Mesenchymal stem cell (in vitro differentiated cells and primary cell): ENCODE measurements around the gene OCIAD2.
"Not testable (repeated sequence)": the region's sequence is repeated elsewhere in the genome, so short reads cannot be mapped to it uniquely, and the experiment has no call there.

Source experiments
- DNase-seq: peaks from one replicate; pipeline ENCODE4 v3.0.0-alpha.2; 2013
- H2AFZ ChIP-seq: one replicate; pipeline ENCODE4 v1.6.1; 2013; ENCODE audit warnings: low read depth, mild to moderate bottlenecking, control low read depth, inconsistent platforms, low read length, moderate library complexity
- H2AK5ac ChIP-seq: 2 replicates; pipeline ENCODE4 v1.6.1; 2013; ENCODE audit warnings: low read length, moderate library complexity, mild to moderate bottlenecking, inconsistent platforms; ENCODE audit not compliant: severe bottlenecking
- H2BK120ac ChIP-seq: one replicate; pipeline ENCODE4 v1.6.1; 2013; ENCODE audit warnings: low read depth, mild to moderate bottlenecking, inconsistent platforms, low read length, moderate library complexity
- H2BK12ac ChIP-seq, 2 experiments: one replicate each; pipeline ENCODE4 v1.6.1; 2013; ENCODE audit warnings: inconsistent platforms in 2 of 2, low read length in 2 of 2, mild to moderate bottlenecking in 2 of 2, moderate library complexity in 2 of 2, control low read depth in 1 of 2
- H2BK15ac ChIP-seq: one replicate; pipeline ENCODE4 v1.6.1; 2013; ENCODE audit warnings: mild to moderate bottlenecking, low read depth, inconsistent platforms; ENCODE audit not compliant: poor library complexity, severe bottlenecking
- H2BK5ac ChIP-seq: 2 replicates; pipeline ENCODE4 v1.6.1; 2013; ENCODE audit warnings: low read depth, mild to moderate bottlenecking, low read length, control low read depth, inconsistent platforms; ENCODE audit not compliant: poor library complexity, severe bottlenecking
- H3K14ac ChIP-seq, 2 experiments: one replicate each; pipeline ENCODE4 v1.6.1; 2013; ENCODE audit warnings: inconsistent platforms in 2 of 2, low read length in 2 of 2, control low read depth in 1 of 2, mild to moderate bottlenecking in 1 of 2, moderate library complexity in 1 of 2
- H3K18ac ChIP-seq, 2 experiments: one replicate each; pipeline ENCODE4 v1.6.1; 2013; ENCODE audit warnings: inconsistent platforms in 2 of 2, low read length in 2 of 2, control low read depth in 1 of 2, low read depth in 1 of 2, mild to moderate bottlenecking in 1 of 2
- H3K23ac ChIP-seq, 2 experiments: one replicate each; pipeline ENCODE4 v1.6.1; 2013; ENCODE audit warnings: inconsistent platforms in 2 of 2, low read length in 2 of 2, mild to moderate bottlenecking in 2 of 2, moderate library complexity in 2 of 2, control low read depth in 1 of 2
- H3K27ac ChIP-seq: 2 replicates; pipeline ENCODE4 v1.5.1; 2013; ENCODE audit warnings: mild to moderate bottlenecking, moderate library complexity, low read length, control low read depth, inconsistent platforms; ENCODE audit not compliant: poor library complexity, severe bottlenecking
- H3K27me3 ChIP-seq, 2 experiments: 2 replicates each; pipeline versions ENCODE4 v1.6.1 to v1.7.0; 2013; ENCODE audit warnings: low read length in 2 of 2, mild to moderate bottlenecking in 2 of 2, moderate library complexity in 2 of 2, control low read depth in 1 of 2, inconsistent platforms in 1 of 2; ENCODE audit not compliant: control insufficient read depth in 1 of 2, insufficient read depth in 1 of 2
- H3K36me3 ChIP-seq, 2 experiments: 2 replicates each; pipeline versions ENCODE4 v1.6.1 to v1.7.0; 2013; ENCODE audit warnings: low read length in 2 of 2, control low read depth in 1 of 2, inconsistent platforms in 1 of 2, low read depth in 1 of 2, mild to moderate bottlenecking in 1 of 2; ENCODE audit not compliant: insufficient read depth in 2 of 2, control insufficient read depth in 1 of 2
- H3K4ac ChIP-seq, 2 experiments: one replicate each; pipeline ENCODE4 v1.6.1; 2013; ENCODE audit warnings: inconsistent platforms in 2 of 2, low read length in 2 of 2, mild to moderate bottlenecking in 2 of 2, moderate library complexity in 2 of 2, control low read depth in 1 of 2, low read depth in 1 of 2
- H3K4me1 ChIP-seq: 2 replicates; pipeline ENCODE4 v1.6.1; 2013; ENCODE audit warnings: low read depth, low read length, control low read depth; ENCODE audit not compliant: control insufficient read depth, insufficient read depth
- H3K4me2 ChIP-seq: 2 replicates; pipeline ENCODE4 v1.6.1; 2013; ENCODE audit warnings: low read length, mild to moderate bottlenecking, inconsistent platforms; ENCODE audit not compliant: poor library complexity, severe bottlenecking
- H3K4me3 ChIP-seq, 2 experiments: 2 replicates each; pipeline versions ENCODE4 v1.5.1 to v1.7.0; 2013; ENCODE audit warnings: low read length in 2 of 2, mild to moderate bottlenecking in 2 of 2, control low read depth in 1 of 2, low read depth in 1 of 2; ENCODE audit not compliant: insufficient read depth in 1 of 2
- H3K79me1 ChIP-seq: replicated peaks from 2 replicates; pipeline ENCODE4 v1.6.1; 2013; ENCODE audit warnings: mild to moderate bottlenecking, control low read depth, low read length, inconsistent platforms; ENCODE audit not compliant: poor library complexity, severe bottlenecking
- H3K9ac ChIP-seq: 2 replicates; pipeline ENCODE4 v1.7.0; 2013; ENCODE audit warnings: mild to moderate bottlenecking, low read length, moderate library complexity
- H3K9me3 ChIP-seq: 2 replicates; pipeline ENCODE4 v1.7.0; 2013; ENCODE audit warnings: mild to moderate bottlenecking, low read length; ENCODE audit not compliant: control insufficient read depth
- H4K8ac ChIP-seq: one replicate; pipeline ENCODE4 v1.6.1; 2013; ENCODE audit warnings: inconsistent platforms, mild to moderate bottlenecking, low read length, moderate library complexity
- H4K91ac ChIP-seq: one replicate; pipeline ENCODE4 v1.6.1; 2013; ENCODE audit warnings: mild to moderate bottlenecking, low read length, inconsistent platforms
- WGBS: methylation state at CpG from one replicate; pipeline ENCODE4 v1.1.7; 2013; ENCODE audit warnings: mixed read lengths; 5-methylcytosine and 5-hydroxymethylcytosine counted together

The OCIAD2 gene

DNA sequence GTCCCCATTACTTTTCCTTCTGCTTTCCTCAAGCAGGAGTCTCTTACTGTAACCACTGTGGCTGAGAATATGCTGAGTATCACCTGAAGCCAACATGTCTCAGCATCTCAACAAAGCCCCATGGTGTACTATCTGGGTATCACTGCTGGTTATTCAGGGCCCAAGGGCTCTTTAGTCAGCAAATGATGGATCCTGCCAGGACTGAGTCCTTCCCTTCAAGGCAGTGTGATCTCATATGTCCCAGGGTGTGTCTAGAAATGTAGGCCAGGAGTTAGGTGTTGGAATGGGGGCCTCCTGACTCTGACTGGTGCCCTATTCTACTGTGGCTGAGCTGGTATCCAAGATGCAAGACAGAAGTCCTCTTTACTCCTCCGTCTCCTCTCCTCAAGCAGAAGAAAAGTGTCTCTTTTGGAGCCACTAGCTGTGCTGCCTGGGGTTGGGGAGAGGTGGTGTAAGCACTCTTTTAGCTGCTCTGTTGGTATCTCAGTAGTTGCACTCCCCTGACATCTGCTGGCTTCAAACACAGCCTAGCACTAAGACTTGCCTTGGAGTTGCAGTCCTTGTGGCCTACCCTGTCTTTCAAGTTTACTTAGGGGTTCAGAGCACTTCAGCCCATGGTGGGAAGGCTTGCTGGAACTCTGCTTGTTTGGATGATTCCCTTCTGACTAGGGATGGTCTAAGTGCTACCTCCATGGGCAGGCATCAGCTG lies 28.6 kb downstream of the OCIAD2 start:
- H3K4me2 ChIP-seq = no peak overlapping the region
- H3K4ac ChIP-seq = no peak overlapping the region
- no peak overlapping the region for H2BK5ac ChIP-seq
- no peak overlapping the region for H2AFZ ChIP-seq
- no peak overlapping the region for H2BK120ac ChIP-seq
- no peak for DNase-seq
- no peak overlapping the region for H3K9ac ChIP-seq
- no peak overlapping the region for H3K27ac ChIP-seq
- no peak overlapping the region for H4K91ac ChIP-seq
- no CpG with 5 or more reads among the region's 1 CpG for WGBS
- no peak overlapping the region for H2AK5ac ChIP-seq
- H3K14ac ChIP-seq = no peak overlapping the region
- no peaks in the 10 kb centered on the region for H3K4me1 ChIP-seq
- H3K9me3 ChIP-seq = no peaks in the 10 kb centered on the region
- H3K23ac ChIP-seq = no peak overlapping the region
- H2BK12ac ChIP-seq = no peak overlapping the region
- no peaks in the 10 kb centered on the region for H3K79me1 ChIP-seq
- H3K18ac ChIP-seq = no peak overlapping the region
- H3K27me3 ChIP-seq = no peaks in the 10 kb centered on the region
- no peaks in the 10 kb centered on the region for H3K36me3 ChIP-seq
- no peak overlapping the region for H3K4me3 ChIP-seq
- H2BK15ac ChIP-seq = no peak overlapping the region
- no peak overlapping the region for H4K8ac ChIP-seq

GRCh38 chr4:48864696-48865095 lies 41.9 kb downstream of the OCIAD2 start:
- H2BK12ac ChIP-seq, H3K27ac ChIP-seq, H3K27me3 ChIP-seq, H4K91ac ChIP-seq, H3K4ac ChIP-seq, H2AFZ ChIP-seq, DNase-seq, H3K4me2 ChIP-seq, H3K79me1 ChIP-seq, H3K9ac ChIP-seq, H2AK5ac ChIP-seq, H3K9me3 ChIP-seq, H3K18ac ChIP-seq, H3K4me3 ChIP-seq, H2BK120ac ChIP-seq, H2BK5ac ChIP-seq, H3K23ac ChIP-seq, H2BK15ac ChIP-seq, H3K4me1 ChIP-seq, H4K8ac ChIP-seq, H3K14ac ChIP-seq: not testable (repeated sequence)
- 100% methylated on average over 2 of the region's 4 CpGs for WGBS
- H3K36me3 ChIP-seq = peaks cover 3 to 21% of the 10 kb centered on the region in 2 experiments

DNA sequence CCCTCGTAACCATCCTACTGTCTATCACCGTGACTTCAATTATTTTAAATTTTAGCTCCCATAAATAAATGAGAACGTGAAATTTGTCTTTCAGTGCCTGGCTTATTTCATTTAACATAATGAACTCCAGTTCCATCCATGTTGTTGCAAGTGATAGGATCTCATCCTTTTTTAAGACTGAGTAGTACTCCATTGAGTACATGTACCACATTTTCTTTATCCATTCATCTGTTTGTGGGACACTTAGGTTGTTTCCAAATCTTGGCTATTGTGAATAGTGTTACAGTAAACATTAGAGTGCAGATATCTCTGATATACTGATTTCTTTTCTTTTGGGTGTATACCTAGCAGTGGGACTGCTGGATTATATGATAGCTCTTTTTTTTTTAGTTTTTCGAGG lies 42.8 kb downstream of the OCIAD2 start:
- Histone ChIP-seq H3K4me2 (no peak overlapping the region), H3K4me1 (no peaks in the 10 kb centered on the region), H3K9ac (no peak overlapping the region), H3K36me3 (peaks cover 3 to 30% of the 10 kb centered on the region in 2 experiments), H3K27ac (no peak overlapping the region), H4K91ac (no peak overlapping the region), H2BK12ac (no peak overlapping the region), H4K8ac (no peak overlapping the region), H3K4me3 (no peak overlapping the region), H3K18ac (no peak overlapping the region), H2BK5ac (no peak overlapping the region), H2BK15ac (no peak overlapping the region), H2AK5ac (no peak overlapping the region), H2BK120ac (no peak overlapping the region), H3K79me1 (no peaks in the 10 kb centered on the region), H2AFZ (no peak overlapping the region), H3K27me3 (no peaks in the 10 kb centered on the region), H3K23ac (no peak overlapping the region), H3K4ac (no peak overlapping the region), H3K9me3 (no peaks in the 10 kb centered on the region), H3K14ac (no peak overlapping the region)
- 100% methylated on average over 3 of the region's 4 CpGs for WGBS
- no peak for DNase-seq

- no peak overlapping the region for H3K23ac ChIP-seq
- no peak overlapping the region for H3K4me3 ChIP-seq
- H2AFZ ChIP-seq = no peak overlapping the region
- no peak overlapping the region for H3K9ac ChIP-seq
- H4K8ac ChIP-seq = no peak overlapping the region
- peaks cover 6 to 41% of the 10 kb centered on the region in 2 experiments for H3K36me3 ChIP-seq
- H2BK12ac ChIP-seq = no peak overlapping the region
- no peak overlapping the region for H4K91ac ChIP-seq
- H2AK5ac ChIP-seq = no peak overlapping the region
- H2BK15ac ChIP-seq = no peak overlapping the region
- H3K9me3 ChIP-seq = no peaks in the 10 kb centered on the region
- H3K4me2 ChIP-seq = no peak overlapping the region
- no peaks in the 10 kb centered on the region for H3K27me3 ChIP-seq
- H3K4me1 ChIP-seq = no peaks in the 10 kb centered on the region
- no peak overlapping the region for H3K18ac ChIP-seq
- no peak for DNase-seq
- no peak overlapping the region for H2BK5ac ChIP-seq
- WGBS = 89% methylated on average over 1 of the region's 1 CpG
- no peak overlapping the region for H3K14ac ChIP-seq
- no peak overlapping the region for H3K27ac ChIP-seq
- H3K79me1 ChIP-seq = peaks cover under 1% of the 10 kb centered on the region
- H2BK120ac ChIP-seq = no peak overlapping the region
- H3K4ac ChIP-seq = no peak overlapping the region
Observed at GRCh38 chr4:48862661-48863060, 43.9 kb downstream of the OCIAD2 start.
